HepG2 (cell line): Measurements from ENCODE around the gene IRAK2. TPM values are rescaled to one million over a fixed set of nuclear protein-coding genes. Genes with fewer than 3 reads are reported as not detected.

Experiments used
- GATAD2A ChIP-seq: IDR thresholded peaks from 2 replicates; pipeline ENCODE4 v1.6.1; 2016
- HINFP ChIP-seq: sonication (generic); formaldehyde crosslinking; IDR thresholded peaks from 2 replicates; pipeline ENCODE4 v1.4.0; 2020; ENCODE audit warnings: low read depth, mild to moderate bottlenecking, missing genetic modification reagents
- HNF4G ChIP-seq, 2 experiments: sonication (generic) in 1 of 2; formaldehyde crosslinking in 1 of 2; IDR thresholded peaks; 2 replicates each; pipeline versions ENCODE4 v1.4.0 to v1.6.1; 2011 to 2020; ENCODE audit warnings: borderline replicate concordance in 2 of 2, low read depth in 2 of 2, mild to moderate bottlenecking in 2 of 2, low read length in 1 of 2, missing genetic modification reagents in 1 of 2, moderate library complexity in 1 of 2
- ISX ChIP-seq: sonication (generic); formaldehyde crosslinking; conservative IDR thresholded peaks from 2 replicates; pipeline ENCODE4 v1.5.0; 2020; ENCODE audit warnings: missing genetic modification reagents
- MAZ ChIP-seq, 2 experiments: sonication (generic) in 1 of 2; formaldehyde crosslinking in 1 of 2; IDR thresholded peaks; 2 replicates each; pipeline versions ENCODE4 v1.5.0 to v1.6.1; 2012 to 2020; ENCODE audit warnings: low read depth in 2 of 2, mild to moderate bottlenecking in 2 of 2, borderline replicate concordance in 1 of 2, improper control_type of control experiment in 1 of 2, low read length in 1 of 2, missing genetic modification reagents in 1 of 2, moderate library complexity in 1 of 2
- MLXIP ChIP-seq: sonication (generic); formaldehyde crosslinking; IDR thresholded peaks from 2 replicates; pipeline ENCODE4 v1.9.0; 2021; ENCODE audit warnings: missing genetic modification reagents, borderline replicate concordance
- MNT ChIP-seq: fragments of 450-650 bp; IDR thresholded peaks from 2 replicates; pipeline ENCODE4 v1.6.1; 2016
- PHF21A ChIP-seq: sonication (generic); formaldehyde crosslinking; IDR thresholded peaks from 2 replicates; pipeline ENCODE4 v1.5.0; 2020; ENCODE audit warnings: mild to moderate bottlenecking, missing genetic modification reagents
- PREB ChIP-seq: sonication (generic); formaldehyde crosslinking; IDR thresholded peaks from 2 replicates; pipeline ENCODE4 v1.4.0; 2020; ENCODE audit warnings: missing genetic modification reagents
- RBFOX2 ChIP-seq: fragments of 200-400 bp; formaldehyde crosslinking; IDR thresholded peaks from 2 replicates; pipeline ENCODE4 v1.6.1; 2017; ENCODE audit warnings: low read depth, mild to moderate bottlenecking, low read length
- RFXANK ChIP-seq: IDR thresholded peaks from 2 replicates; pipeline ENCODE4 v1.6.1; 2016
- SIX4 ChIP-seq: sonication (generic); formaldehyde crosslinking; IDR thresholded peaks from 2 replicates; pipeline ENCODE4 v1.4.0; 2020; ENCODE audit warnings: missing genetic modification reagents
- TEAD2 ChIP-seq: sonication (generic); formaldehyde crosslinking; IDR thresholded peaks from 2 replicates; pipeline ENCODE4 v1.9.0; 2021; ENCODE audit warnings: missing genetic modification reagents
- ZNF33B ChIP-seq: sonication (generic); formaldehyde crosslinking; IDR thresholded peaks from 2 replicates; pipeline ENCODE4 v1.5.1; 2020; ENCODE audit warnings: mild to moderate bottlenecking, missing genetic modification reagents
- ZNF558 ChIP-seq: sonication (generic); formaldehyde crosslinking; IDR thresholded peaks from 2 replicates; pipeline ENCODE4 v1.9.0; 2022; ENCODE audit warnings: mild to moderate bottlenecking, missing genetic modification reagents, borderline replicate concordance
- ZNF614 ChIP-seq: IDR thresholded peaks from 2 replicates; pipeline ENCODE4 v1.6.1; 2018; ENCODE audit warnings: missing biosample characterization, missing genetic modification reagents, inconsistent platforms, borderline replicate concordance
- ZNF800 ChIP-seq: sonication (generic); formaldehyde crosslinking; IDR thresholded peaks from 2 replicates; pipeline ENCODE4 v1.4.0; 2020; ENCODE audit warnings: missing genetic modification reagents
- ZSCAN31 ChIP-seq: sonication (generic); formaldehyde crosslinking; IDR thresholded peaks from 2 replicates; pipeline ENCODE4 v1.5.0; 2020; ENCODE audit warnings: low read depth, mild to moderate bottlenecking, missing genetic modification reagents
- polyA plus RNA-seq, 8 experiments: library from polyadenylated mRNA; depleted of rRNA in 3 of 8; stranded (reverse) in 7 of 8; unstranded in 1 of 8; fragments of >200 nt; fragmentation: Illumina TruSeq in 4 of 8; extraction: Trizol in 4 of 8; gene quantifications; 2 replicates each; pipeline versions ENCODE4 v1.2.1 to v1.2.3, GENCODE V29; 2011 to 2016; ENCODE audit warnings: low read depth in 4 of 8, missing spikeins in 1 of 8, mixed read lengths in 1 of 8; ENCODE audit not compliant: insufficient read depth in 1 of 8
- total RNA-seq, 5 experiments: library from RNA; depleted of rRNA; stranded (reverse); fragments of >200 nt; fragmentation: Illumina TruSeq; extraction: Trizol; gene quantifications; 2 replicates each; pipeline ENCODE4 v1.2.3, GENCODE V29; 2016; ENCODE audit warnings: low read depth in 1 of 5

Gene IRAK2
- total and polyA plus RNA-seq, 2 of the 13 experiments (the other 11 are each of a cell fraction or from before 2014, with no cell fraction given): 13.1 to 23.3 TPM

GRCh38 chr3:10248184-10248983, 83.7 kb downstream of the IRAK2 start, which contains the start of gene TATDN2 (continued):
- TF ChIP-seq MAZ (IDR thresholded peaks at IDR 0.05; ENCODE audit: borderline replicate concordance, low read depth, low read length): no peak
- peak; percentile 90 for TF ChIP-seq MAZ (CRISPR knock-in tag; IDR thresholded peaks at IDR 0.05; ENCODE audit: low read depth)
- 0 out of 2 replicates have a peak, but pooled peaks have one; percentile 57 for TF ChIP-seq ZNF33B
- peak; percentile 49; the same call in 1 of the 2 replicates for TF ChIP-seq GATAD2A (CRISPR knock-in tag)
- TF ChIP-seq MLXIP (CRISPR knock-in tag): no peak
- TF ChIP-seq PREB (CRISPR knock-in tag): 0 out of 2 replicates have a peak, but pooled peaks have one; percentile 45
- TF ChIP-seq HINFP (CRISPR knock-in tag): peak; percentile 64; the same call in 1 of the 2 replicates
- no peak; the same call in none of the 2 replicates for TF ChIP-seq PHF21A (CRISPR knock-in tag)
- TF ChIP-seq RFXANK (CRISPR knock-in tag): no peak
- TF ChIP-seq TEAD2 (CRISPR knock-in tag): 0 out of 2 replicates have a peak, but pooled peaks have one; percentile 44
- TF ChIP-seq MNT: peak; percentile 82
- 0 out of 2 replicates have a peak, but pooled peaks have one; percentile 31 for TF ChIP-seq ZNF800
- TF ChIP-seq ZNF558 (CRISPR knock-in tag): peak; percentile 29; the same call in 1 of the 2 replicates
- TF ChIP-seq ZSCAN31 (CRISPR knock-in tag): peak; percentile 91
- peak; percentile 87; the same call in 1 of the 2 replicates for TF ChIP-seq ISX (CRISPR knock-in tag)
- 0 out of 2 replicates have a peak, but pooled peaks have one; percentile 42 for TF ChIP-seq SIX4 (CRISPR knock-in tag)
- TF ChIP-seq HNF4G (IDR thresholded peaks at IDR 0.05; ENCODE audit: borderline replicate concordance, low read depth, low read length): no peak
- peak; percentile 63; the same call in 1 of the 2 replicates for TF ChIP-seq HNF4G (CRISPR knock-in tag; IDR thresholded peaks at IDR 0.05; ENCODE audit: borderline replicate concordance, low read depth)
- 0 out of 2 replicates have a peak, but pooled peaks have one; percentile 19 for TF ChIP-seq ZNF614
- peak; percentile 86 for TF ChIP-seq RBFOX2
